Uterus (tissue), 2 donors: Measurements from ENCODE around the gene TOLLIP.

Experiments
- POLR2A ChIP-seq, 2 donors: fragments of 450-650 bp; IDR thresholded peaks; one replicate each; pipeline ENCODE4 v1.6.1; 2016; ENCODE audit warnings: antibody characterized with exemption in 2 of 2, mild to moderate bottlenecking in 1 of 2, moderate library complexity in 1 of 2
- TF ChIP-seq, protein P1 (sequence below), 4 experiments: fragments of 200-600 bp in 2 of 4; fragments of 450-650 bp in 2 of 4; sonication (generic) in 2 of 4; IDR thresholded peaks; one replicate each; pipeline ENCODE4 v1.5.1; 2016 to 2019; ENCODE audit warnings: antibody characterized with exemption in 4 of 4, mild to moderate bottlenecking in 2 of 4, moderate library complexity in 1 of 4

DNA sequence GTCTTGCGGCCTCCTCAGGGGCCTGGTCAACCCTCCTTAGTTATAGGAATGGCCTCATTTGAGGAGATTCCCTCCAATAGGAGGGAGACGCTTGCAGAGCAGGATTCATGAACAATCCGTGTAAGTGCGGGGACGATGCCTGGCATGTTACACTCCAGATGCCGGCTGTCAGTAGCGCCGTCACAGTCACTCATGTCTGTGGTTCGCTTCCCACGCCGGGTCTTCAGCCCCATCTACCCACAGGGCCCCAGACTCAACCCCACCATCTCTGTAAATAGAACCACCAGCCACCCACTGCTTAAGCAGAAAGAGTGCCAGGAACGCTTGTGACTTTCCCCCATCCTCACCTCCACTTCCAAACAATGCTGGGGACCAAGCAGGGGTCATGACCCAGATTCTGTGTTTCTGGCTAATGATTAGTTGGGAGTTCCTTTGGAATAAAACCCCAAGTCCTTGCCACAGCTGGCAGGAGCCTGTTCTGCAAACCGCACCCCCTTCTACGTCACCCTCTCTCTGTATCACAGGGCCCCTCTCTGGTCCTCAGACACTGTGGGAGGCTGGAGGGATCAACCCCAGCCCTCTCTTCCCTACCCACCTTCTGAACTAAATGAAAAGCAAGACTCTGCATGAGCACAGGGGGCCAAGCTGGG is 38.8 kb upstream of the TOLLIP start:
- TF ChIP-seq, protein P1, sequence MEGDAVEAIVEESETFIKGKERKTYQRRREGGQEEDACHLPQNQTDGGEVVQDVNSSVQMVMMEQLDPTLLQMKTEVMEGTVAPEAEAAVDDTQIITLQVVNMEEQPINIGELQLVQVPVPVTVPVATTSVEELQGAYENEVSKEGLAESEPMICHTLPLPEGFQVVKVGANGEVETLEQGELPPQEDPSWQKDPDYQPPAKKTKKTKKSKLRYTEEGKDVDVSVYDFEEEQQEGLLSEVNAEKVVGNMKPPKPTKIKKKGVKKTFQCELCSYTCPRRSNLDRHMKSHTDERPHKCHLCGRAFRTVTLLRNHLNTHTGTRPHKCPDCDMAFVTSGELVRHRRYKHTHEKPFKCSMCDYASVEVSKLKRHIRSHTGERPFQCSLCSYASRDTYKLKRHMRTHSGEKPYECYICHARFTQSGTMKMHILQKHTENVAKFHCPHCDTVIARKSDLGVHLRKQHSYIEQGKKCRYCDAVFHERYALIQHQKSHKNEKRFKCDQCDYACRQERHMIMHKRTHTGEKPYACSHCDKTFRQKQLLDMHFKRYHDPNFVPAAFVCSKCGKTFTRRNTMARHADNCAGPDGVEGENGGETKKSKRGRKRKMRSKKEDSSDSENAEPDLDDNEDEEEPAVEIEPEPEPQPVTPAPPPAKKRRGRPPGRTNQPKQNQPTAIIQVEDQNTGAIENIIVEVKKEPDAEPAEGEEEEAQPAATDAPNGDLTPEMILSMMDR (IDR thresholded peaks at IDR 0.05): no peak
- no peak for TF ChIP-seq POLR2A (IDR thresholded peaks at IDR 0.05)
